Tibial nerve (tissue), 4 donors: Measurements from ENCODE around the gene ATAD1. TPM values are rescaled to one million over a fixed set of nuclear protein-coding genes. Genes with fewer than 3 reads are reported as not detected.
A peak's percentile ranks its signal among the peaks of the same experiment; 100 is the strongest.

ENCODE experiments used
- DNase-seq, 2 donors: peaks; one replicate each; pipeline ENCODE4 v3.0.0-alpha.2; 2019; ENCODE audit warnings: low spot score in 2 of 2
- H3K27ac ChIP-seq, 4 donors: fragments of 200-600 bp; sonication (generic) in 3 of 4; one replicate each; pipeline ENCODE4 v1.5.1; 2017 to 2019; ENCODE audit warnings: mild to moderate bottlenecking in 1 of 4
- H3K27me3 ChIP-seq, 2 donors: fragments of 200-600 bp; sonication (generic) in 1 of 2; one replicate each; pipeline versions ENCODE4 v1.5.1 to v1.6.0; 2017 to 2019
- H3K36me3 ChIP-seq, 3 donors: fragments of 200-600 bp; sonication (generic); one replicate each; pipeline ENCODE4 v1.5.1; 2018 to 2019
- H3K4me1 ChIP-seq, 4 donors: fragments of 200-600 bp; sonication (generic) in 3 of 4; one replicate each; pipeline ENCODE4 v1.5.1; 2017 to 2019
- H3K4me3 ChIP-seq, 4 donors: fragments of 200-600 bp; sonication (generic) in 3 of 4; one replicate each; pipeline ENCODE4 v1.5.1; 2017 to 2019; ENCODE audit warnings: mild to moderate bottlenecking in 1 of 4, moderate library complexity in 1 of 4
- H3K9me3 ChIP-seq, 4 donors: fragments of 200-600 bp; sonication (generic) in 3 of 4; one replicate each; pipeline ENCODE4 v1.5.1; 2017 to 2019
- CTCF ChIP-seq, 5 experiments: fragments of 200-600 bp in 3 of 5; fragments of 450-650 bp in 2 of 5; sonication (generic) in 3 of 5; IDR thresholded peaks; one replicate each; pipeline ENCODE4 v1.5.1; 2016 to 2019; ENCODE audit warnings: antibody characterized with exemption in 5 of 5, mild to moderate bottlenecking in 3 of 5, moderate library complexity in 2 of 5
- EP300 ChIP-seq, 2 donors: sonication (generic); formaldehyde crosslinking; IDR thresholded peaks; one replicate each; pipeline ENCODE4 v1.6.1; 2017; ENCODE audit warnings: antibody characterized with exemption in 2 of 2, mild to moderate bottlenecking in 1 of 2
- POLR2A ChIP-seq, 2 donors: fragments of 450-650 bp; IDR thresholded peaks; one replicate each; pipeline ENCODE4 v1.6.1; 2017; ENCODE audit warnings: antibody characterized with exemption in 2 of 2, mild to moderate bottlenecking in 2 of 2, moderate library complexity in 2 of 2
- WGBS, 2 donors: methylation state at CpG; one replicate each; pipeline ENCODE4 v1.1.5; 2018; 5-methylcytosine and 5-hydroxymethylcytosine counted together
- total RNA-seq, 4 donors: library from RNA; depleted of rRNA; stranded (reverse); fragments of >200 nt; gene quantifications; one replicate each; pipeline ENCODE4 v1.1.0, GENCODE V29; 2016

The ATAD1 gene
- total RNA-seq, 4 donors from 2014 or later, result 21.8 to 45.9 (median 26.9) TPM

GRCh38 chr10:87826653-87827052 is 8.6 kb upstream of the ATAD1 start:
- Histone ChIP-seq H3K9me3 (no peaks in the 10 kb centered on the region), H3K4me1 (no peaks in the 10 kb centered on the region), H3K4me3 (no peak overlapping the region), H3K27ac (no peak overlapping the region), H3K36me3 (no peaks in the 10 kb centered on the region), H3K27me3 (no peaks in the 10 kb centered on the region)
- TF ChIP-seq POLR2A (IDR thresholded peaks at IDR 0.05) (no peak), EP300 (IDR thresholded peaks at IDR 0.05) (no peak), CTCF (IDR thresholded peaks at IDR 0.05) (no peak)
- no peak for DNase-seq

- no peak overlapping the region for H3K4me3 ChIP-seq
- peaks cover 0 to 29% (median 8%) of the 10 kb centered on the region in 4 donors for H3K4me1 ChIP-seq
- H3K27me3 ChIP-seq, result no peaks in the 10 kb centered on the region
- WGBS, 2 donors, result 91 to 92% methylated on average over 6 of the region's 6 CpGs
- no peaks in the 10 kb centered on the region for H3K9me3 ChIP-seq
- no peak for TF ChIP-seq CTCF (IDR thresholded peaks at IDR 0.05)
- TF ChIP-seq POLR2A (IDR thresholded peaks at IDR 0.05), result no peak
- TF ChIP-seq EP300 (IDR thresholded peaks at IDR 0.05), result no peak
- DNase-seq, result no peak
- no peaks in the 10 kb centered on the region for H3K36me3 ChIP-seq
- no peak overlapping the region for H3K27ac ChIP-seq
These were observed 1.2 kb upstream of the ATAD1 start for GRCh38 chr10:87819289-87819585.

GRCh38 chr10:87818505-87819288 is 671 bp upstream of the ATAD1 start:
- peak overlapping the region; percentile 50 to 85 (median 82) for H3K27ac ChIP-seq
- H3K4me1 ChIP-seq, result peaks cover 0 to 29% (median 8%) of the 10 kb centered on the region in 4 donors
- no peaks in the 10 kb centered on the region for H3K36me3 ChIP-seq
- whole genome bisulfite sequencing, 2 donors, result 16 to 21% methylated on average over 29 of the region's 29 CpGs
- TF ChIP-seq EP300 (IDR thresholded peaks at IDR 0.05), result no peak
- TF ChIP-seq POLR2A (IDR thresholded peaks at IDR 0.05), result no peak
- TF ChIP-seq CTCF (IDR thresholded peaks at IDR 0.05), result no peak
- no peaks in the 10 kb centered on the region for H3K9me3 ChIP-seq
- peak overlapping the region; percentile 64 to 85 (median 70) for H3K4me3 ChIP-seq
- H3K27me3 ChIP-seq, result no peaks in the 10 kb centered on the region
- peak in 1 of 2 donors; percentile 5 for DNase-seq

GRCh38 chr10:87816898-87817608 is 973 bp downstream of the ATAD1 start:
- peak overlapping the region; percentile 64 to 85 (median 70) for H3K4me3 ChIP-seq
- DNase-seq, result no peak
- H3K36me3 ChIP-seq, result peaks cover 0 to 7% (median 0%) of the 10 kb centered on the region in 3 donors
- H3K4me1 ChIP-seq, result peaks cover 0 to 29% (median 8%) of the 10 kb centered on the region in 4 donors
- no peaks in the 10 kb centered on the region for H3K9me3 ChIP-seq
- WGBS, 2 donors, result 19 to 23% methylated on average over 10 of the region's 10 CpGs
- H3K27ac ChIP-seq, result peak overlapping the region in 2 of 4 donors; percentile 84 to 85
- no peaks in the 10 kb centered on the region for H3K27me3 ChIP-seq
- TF ChIP-seq EP300 (IDR thresholded peaks at IDR 0.05), result no peak
- TF ChIP-seq CTCF (IDR thresholded peaks at IDR 0.05), result no peak
- TF ChIP-seq POLR2A (IDR thresholded peaks at IDR 0.05), result no peak
